HG02610 (cell line): Measurements from ENCODE around the gene ARID4B.
"Not testable (repeated sequence)": the region's sequence is repeated elsewhere in the genome, so short reads cannot be mapped to it uniquely, and the experiment has no call there.

Experiments used
- ATAC-seq: cut with Tn5 transposase; IDR thresholded peaks from one replicate; pipeline ENCODE4 v1.9.1; 2021; ENCODE audit warnings: mild to moderate bottlenecking, moderate library complexity; ENCODE audit not compliant: unreplicated experiment

ARID4B gene

GRCh38 chr1:235161685-235162327, 166.2 kb downstream of the ARID4B start:
- no peak for ATAC-seq

- peak; percentile 94 for ATAC-seq
These were observed 166.9 kb downstream of the ARID4B start, which contains the start of gene RBM34 for GRCh38 chr1:235160957-235161684. TSS of gene RBM34 (minus strand) at chr1:235161250. CDS start at chr1:235161226, 24 bp downstream.

GRCh38 chr1:235160383-235160956, 167.5 kb downstream of the ARID4B start:
- ATAC-seq = peak; percentile 14

GRCh38 chr1:235159930-235160329, 168.0 kb downstream of the ARID4B start:
- not testable (repeated sequence) for ATAC-seq

- not testable (repeated sequence) for ATAC-seq
These were observed 168.7 kb downstream of the ARID4B start for GRCh38 chr1:235159284-235159683.

DNA sequence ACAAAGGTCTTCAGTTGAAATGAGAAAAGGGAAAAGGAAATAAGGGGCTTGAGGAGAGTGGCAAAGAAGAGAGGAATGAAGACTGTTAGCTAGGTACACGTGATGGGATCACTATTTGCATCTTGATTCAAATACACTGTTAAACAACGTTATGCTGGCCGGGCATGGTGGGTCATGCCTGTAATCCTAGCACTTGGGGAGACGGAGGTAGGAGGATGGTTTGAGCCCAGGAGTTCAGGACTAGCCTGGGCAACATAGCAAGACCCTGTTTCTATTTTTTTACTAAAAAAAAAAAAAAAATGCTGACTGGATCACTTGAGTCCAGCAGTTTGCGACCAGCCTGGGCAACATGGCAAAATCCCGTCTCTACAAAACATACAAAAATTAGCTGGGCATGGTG, 169.3 kb downstream of the ARID4B start:
- ATAC-seq = no peak

- ATAC-seq = no peak
These were observed 170.8 kb downstream of the ARID4B start for GRCh38 chr1:235157150-235157549.

- no peak for ATAC-seq
These were observed 171.2 kb downstream of the ARID4B start for GRCh38 chr1:235156740-235157139.

GRCh38 chr1:235156265-235156664, 171.7 kb downstream of the ARID4B start:
- no peak for ATAC-seq

- no peak for ATAC-seq
These were observed 175.7 kb downstream of the ARID4B start for GRCh38 chr1:235152235-235152634.

- no peak for ATAC-seq
These were observed 176.9 kb downstream of the ARID4B start for GRCh38 chr1:235151033-235151432.

DNA sequence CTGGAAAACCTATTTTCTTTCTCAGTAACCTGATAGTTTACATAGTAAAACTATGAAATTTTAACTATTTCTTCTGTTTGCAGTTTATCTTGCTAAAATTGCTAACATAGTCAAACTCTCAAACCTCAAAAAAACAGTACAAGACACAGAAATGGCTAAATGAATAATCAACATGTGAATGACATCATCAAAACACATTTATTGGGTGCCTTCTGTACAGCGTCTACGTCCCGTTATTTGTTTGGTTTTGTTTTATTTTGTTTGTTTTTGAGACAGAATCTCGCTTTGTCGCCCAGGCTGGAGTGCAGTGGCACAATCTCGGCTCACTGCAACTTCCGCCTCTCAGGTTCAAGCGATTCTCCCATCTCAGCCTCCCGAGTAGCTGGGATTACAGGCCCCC, 178.2 kb downstream of the ARID4B start:
- ATAC-seq = no peak

DNA sequence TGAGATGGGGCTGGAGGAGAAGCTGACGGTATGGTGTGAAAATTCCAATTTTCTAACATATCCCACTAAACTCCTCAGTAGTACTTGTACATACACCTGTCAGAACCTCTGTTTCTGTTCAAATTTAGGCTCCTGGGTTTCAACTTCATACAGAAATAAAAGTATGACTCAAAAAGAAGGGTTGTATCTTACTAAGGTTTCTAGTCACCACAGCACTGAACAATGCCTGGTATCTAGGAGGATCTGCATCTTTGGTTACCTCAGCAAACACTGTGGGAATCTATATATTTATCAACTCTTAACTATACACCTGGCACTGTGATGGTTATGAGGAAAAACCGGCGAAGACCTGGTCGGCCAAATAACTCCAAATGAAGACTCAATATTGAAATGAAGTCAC, 180.7 kb downstream of the ARID4B start:
- ATAC-seq = peak; percentile 64

GRCh38 chr1:235145639-235146038, 182.3 kb downstream of the ARID4B start:
- no peak for ATAC-seq

DNA sequence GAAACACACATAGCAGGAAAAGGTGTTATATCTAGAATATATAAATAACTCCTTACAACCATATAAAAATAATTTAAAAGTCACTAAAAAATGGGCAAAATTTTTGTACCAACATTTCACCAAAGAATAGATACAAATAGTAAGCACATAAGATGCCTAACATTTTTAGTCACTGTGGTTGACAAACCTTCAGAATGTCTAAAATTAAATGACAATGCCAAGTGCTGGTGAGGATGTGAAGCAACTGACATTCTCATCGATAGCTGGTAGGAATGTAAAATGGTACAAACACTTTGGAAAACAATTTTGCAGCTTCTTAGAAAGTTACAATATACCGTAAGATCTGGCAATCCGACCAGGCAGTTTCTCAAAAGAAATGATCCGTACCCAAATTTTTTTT, 185.0 kb downstream of the ARID4B start:
- ATAC-seq = no peak

- ATAC-seq = no peak
These were observed 188.7 kb downstream of the ARID4B start for GRCh38 chr1:235139315-235139714.

DNA sequence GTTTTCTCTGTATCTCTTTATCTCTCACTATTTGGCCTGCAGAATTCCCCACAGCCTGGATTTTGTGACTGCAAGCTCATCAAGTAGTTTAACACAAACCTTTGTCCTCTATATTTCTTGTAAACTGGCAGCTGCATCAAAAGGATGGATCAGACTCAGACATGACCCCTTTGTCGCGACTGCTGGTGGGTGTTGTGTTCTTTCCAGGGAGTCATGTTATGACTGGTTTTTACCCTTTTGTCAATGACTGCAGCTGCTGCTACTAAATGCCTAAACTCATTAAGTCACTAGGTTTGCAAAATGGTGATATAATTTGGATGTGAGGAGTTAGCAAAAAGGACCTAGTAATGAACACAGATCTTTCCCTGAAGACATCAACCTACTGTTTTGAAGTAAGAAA, 189.2 kb downstream of the ARID4B start:
- no peak for ATAC-seq

GRCh38 chr1:235136111-235136510, 191.9 kb downstream of the ARID4B start:
- no peak for ATAC-seq

GRCh38 chr1:235134171-235134570, 193.8 kb downstream of the ARID4B start:
- ATAC-seq = no peak

DNA sequence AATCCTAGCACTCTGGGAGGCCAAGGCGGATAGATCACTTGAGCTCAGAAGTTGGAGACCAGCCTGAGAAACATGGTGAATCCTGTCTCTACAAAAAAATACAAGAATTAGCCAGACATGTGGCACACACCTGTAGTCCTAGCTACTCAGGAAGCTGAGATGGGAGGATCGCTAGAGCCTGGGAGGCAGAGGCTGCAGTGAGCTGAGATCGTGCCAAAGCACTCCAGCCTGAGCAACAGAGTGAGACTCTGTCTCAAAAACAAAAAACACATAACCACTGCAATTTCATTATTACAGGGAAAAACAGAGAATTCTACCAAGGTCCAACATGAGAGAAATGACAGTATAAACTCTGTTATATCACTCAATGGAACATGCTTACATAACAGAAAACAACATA, 194.9 kb downstream of the ARID4B start:
- ATAC-seq = no peak

DNA sequence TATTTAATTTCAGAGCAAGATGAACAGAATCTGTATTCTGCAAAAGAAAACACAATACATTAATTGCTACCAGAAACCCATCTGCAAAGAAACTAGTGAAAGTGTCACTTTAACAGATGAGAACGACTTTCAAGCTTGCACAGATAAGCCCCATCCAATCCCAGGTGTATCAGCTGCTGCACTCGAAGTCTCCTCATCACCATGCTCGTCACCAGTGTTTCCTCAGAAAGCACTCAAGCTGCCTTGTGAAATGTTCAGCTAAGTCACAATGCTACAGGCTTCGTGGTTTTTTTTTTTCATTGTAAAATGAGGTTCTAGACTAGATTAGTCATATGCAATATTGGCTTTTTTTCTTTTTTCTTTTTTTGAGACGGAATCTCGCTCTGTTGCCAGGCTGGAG, 196.0 kb downstream of the ARID4B start:
- no peak for ATAC-seq

DNA sequence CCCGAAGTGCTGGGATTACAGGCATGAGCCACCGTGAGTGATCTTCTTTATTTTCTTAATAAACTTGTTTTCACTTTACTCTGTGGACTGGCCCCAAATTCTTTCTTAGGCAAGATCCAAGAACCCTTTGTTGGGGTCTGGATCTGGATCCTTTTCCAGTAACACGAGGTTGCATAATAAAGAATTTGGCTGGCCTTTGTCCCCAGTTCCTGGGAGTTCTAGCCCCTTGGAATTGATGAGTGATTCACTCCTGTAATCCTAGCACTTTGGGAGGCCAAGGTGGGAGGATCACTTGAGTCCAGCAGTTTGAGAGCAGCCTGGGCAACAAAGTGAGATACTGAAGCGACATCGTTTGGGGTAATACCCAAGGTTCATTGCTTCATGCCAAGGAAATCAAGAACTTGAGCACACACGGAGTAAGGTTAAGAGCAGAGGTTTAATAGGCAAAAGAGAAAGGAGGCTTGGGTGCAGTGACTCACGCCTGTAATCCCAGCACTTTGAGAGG, 197.2 kb downstream of the ARID4B start:
- ATAC-seq = no peak
